ENCODE data around the gene TNNI3K.
A peak's percentile ranks its signal among the peaks of the same experiment; 100 is the strongest.

TNNI3K gene

GRCh38 chr1:74504933-74505512 is 269.8 kb downstream of the TNNI3K start:
- DNase-seq, result no peak

- no peak for DNase-seq
These were observed 270.9 kb downstream of the TNNI3K start for GRCh38 chr1:74505928-74506710.

GRCh38 chr1:74508449-74508848 is 273.3 kb downstream of the TNNI3K start:
- DNase-seq, result no peak

GRCh38 chr1:74512170-74512915 is 277.2 kb downstream of the TNNI3K start, which contains the start of gene LRRC53:
Gene LRRC53, minus strand, starts transcription at chr1:74512611. Its CDS starts 29,262 bp downstream, at chr1:74483349.
- no peak for DNase-seq

GRCh38 chr1:74513411-74514300 is 278.5 kb downstream of the TNNI3K start:
- no peak for DNase-seq

GRCh38 chr1:74517599-74518051 is 282.4 kb downstream of the TNNI3K start:
- DNase-seq, result no peak

GRCh38 chr1:74522148-74522547 is 287.0 kb downstream of the TNNI3K start:
- no peak for DNase-seq

GRCh38 chr1:74523873-74524480 is 288.8 kb downstream of the TNNI3K start:
- no peak for DNase-seq

- DNase-seq, result no peak
These were observed 291.5 kb downstream of the TNNI3K start for GRCh38 chr1:74526708-74527107.

GRCh38 chr1:74528123-74528522 is 292.9 kb downstream of the TNNI3K start:
- DNase-seq, result no peak

- DNase-seq, result no peak
These were observed 295.7 kb downstream of the TNNI3K start for GRCh38 chr1:74530892-74531291.

GRCh38 chr1:74531796-74532195 is 296.6 kb downstream of the TNNI3K start:
- no peak for DNase-seq

GRCh38 chr1:74534241-74534640 is 299.1 kb downstream of the TNNI3K start:
- no peak for DNase-seq

- DNase-seq, result no peak
These were observed 310.6 kb downstream of the TNNI3K start for GRCh38 chr1:74545821-74546220.

GRCh38 chr1:74548961-74549750 is 314.0 kb downstream of the TNNI3K start:
- no peak for DNase-seq

GRCh38 chr1:74549932-74550331 is 314.7 kb downstream of the TNNI3K start:
- no peak for DNase-seq

- DNase-seq, result no peak
These were observed 335.8 kb downstream of the TNNI3K start for GRCh38 chr1:74570797-74571492.

- DNase-seq, result no peak
These were observed 336.3 kb downstream of the TNNI3K start for GRCh38 chr1:74571493-74571800.

GRCh38 chr1:74571891-74572290 is 336.7 kb downstream of the TNNI3K start:
- no peak for DNase-seq

- no peak for DNase-seq
These were observed 342.9 kb downstream of the TNNI3K start for GRCh38 chr1:74578101-74578500.

- peak; percentile 1 for DNase-seq
These were observed 344.2 kb downstream of the TNNI3K start for GRCh38 chr1:74579425-74579824.

Data from CD4-positive, alpha-beta T cell treated with Interleukin-4 for 4 hours (primary cell).